Ureter (tissue), 1 donor: ENCODE data around the gene HESX1. TPM values are rescaled to one million over a fixed set of nuclear protein-coding genes. Genes with fewer than 3 reads are reported as not detected.

Experiments used
- total RNA-seq: library from RNA; stranded (reverse); gene quantifications from one replicate; pipeline ENCODE4 v1.2.4, GENCODE V29; 2023
- donor health status: DM: yes; HTN: yes; CAD: no.

The HESX1 gene
- total RNA-seq, 1 donor from 2014 or later, result 0.57 TPM

Other genes with a start within 250 kb of the HESX1 start
- not detected for gene SPATA12, start 139.3 kb downstream of the HESX1 start, total RNA-seq
- 5.4 TPM for gene IL17RD, start 34.6 kb downstream of the HESX1 start, total RNA-seq
- gene APPL1, start 27.8 kb upstream of the HESX1 start, total RNA-seq, result 45.7 TPM
- not detected for gene ASB14, start 92.7 kb upstream of the HESX1 start, total RNA-seq